Suppressor macrophage treated with lipopolysaccharide for 1 hour (primary cell): ENCODE data around the gene ACOXL.

Source experiments
- DNase-seq, 3 donors: peaks; one replicate each; pipeline ENCODE4 v3.0.0-alpha.2; 2020 to 2022

The ACOXL gene

DNA sequence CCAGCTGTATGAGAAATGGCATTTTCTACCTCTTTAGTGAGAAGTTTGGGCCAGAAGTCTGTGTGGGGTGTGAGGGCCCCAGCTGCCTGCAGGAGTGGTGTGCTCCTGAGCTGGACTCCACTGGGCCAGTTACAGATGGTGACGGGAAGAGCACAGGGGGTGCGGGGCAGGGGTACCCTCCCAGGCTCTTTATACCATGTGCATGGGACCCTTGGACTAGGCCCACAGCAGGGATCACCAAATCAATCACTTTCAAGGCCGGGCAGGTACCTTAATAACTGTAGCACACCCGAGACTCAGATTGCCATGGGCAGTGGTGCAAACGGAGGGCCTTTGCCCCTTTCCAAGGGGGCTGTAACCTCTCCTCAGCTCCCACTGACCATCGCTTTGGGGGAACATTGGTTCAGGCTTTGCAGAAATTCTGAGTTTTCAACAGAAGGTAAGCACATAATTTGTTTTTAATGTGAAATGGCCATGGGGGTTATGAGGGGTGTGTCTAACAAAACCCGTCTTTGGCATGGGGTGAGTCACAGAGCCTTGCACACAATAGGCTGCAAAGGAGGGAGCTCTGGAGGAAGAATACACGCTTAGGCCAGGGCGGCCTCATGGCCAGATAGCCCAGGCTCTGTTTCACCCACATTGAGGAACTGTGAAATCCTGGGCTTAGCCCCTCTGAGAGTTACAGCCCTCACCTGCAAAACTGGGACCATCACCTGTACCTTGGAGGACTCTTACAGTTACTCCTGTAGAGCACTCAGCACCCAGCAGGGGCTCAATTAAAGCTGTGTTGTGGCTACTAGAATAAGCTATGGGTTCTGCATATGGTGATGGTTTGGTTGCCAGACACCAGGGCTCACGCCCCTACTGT, 247.3 kb downstream of the ACOXL start:
- DNase-seq, result no peak

DNA sequence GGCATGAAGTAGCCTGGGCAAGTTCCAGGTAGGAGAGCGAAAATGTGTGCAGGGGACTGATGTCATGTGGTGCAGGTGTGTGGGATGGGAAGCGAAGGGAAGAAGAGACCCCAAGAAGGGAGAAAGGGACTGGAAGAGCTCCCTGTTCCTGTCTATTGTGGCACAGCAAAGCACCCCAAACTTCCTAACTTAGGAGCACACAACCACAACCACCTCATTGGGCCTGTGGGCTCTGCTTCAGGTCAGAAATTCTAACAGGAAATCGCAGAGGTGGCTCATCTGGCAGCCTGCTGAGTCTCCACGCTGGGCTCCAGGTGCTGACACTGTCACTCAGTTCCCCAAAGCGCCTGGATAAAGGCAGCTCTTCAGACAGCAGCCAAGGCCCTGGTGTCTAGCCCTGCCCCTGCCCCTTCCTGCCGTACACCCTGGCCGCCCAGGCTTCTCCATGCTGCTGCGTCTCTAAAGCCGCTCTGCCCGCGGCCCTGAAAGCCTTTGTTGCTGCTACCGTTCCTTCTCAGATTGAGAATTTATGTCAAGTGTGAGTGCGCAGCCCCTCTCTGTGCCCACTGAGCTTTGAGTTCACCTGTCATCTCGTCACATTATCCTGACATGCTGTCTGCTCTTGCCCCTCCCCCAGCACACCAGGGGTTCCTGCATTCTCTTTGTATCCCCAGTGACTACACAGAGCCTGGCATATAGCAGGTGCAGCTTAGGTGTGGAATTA, 248.1 kb downstream of the ACOXL start:
- DNase-seq, result no peak

- DNase-seq, result peak; percentile 45 to 75 (median 73)
These were observed 250.8 kb downstream of the ACOXL start for GRCh38 chr2:110983133-110983532.

GRCh38 chr2:110984694-110985490, 252.5 kb downstream of the ACOXL start:
- no peak for DNase-seq

DNA sequence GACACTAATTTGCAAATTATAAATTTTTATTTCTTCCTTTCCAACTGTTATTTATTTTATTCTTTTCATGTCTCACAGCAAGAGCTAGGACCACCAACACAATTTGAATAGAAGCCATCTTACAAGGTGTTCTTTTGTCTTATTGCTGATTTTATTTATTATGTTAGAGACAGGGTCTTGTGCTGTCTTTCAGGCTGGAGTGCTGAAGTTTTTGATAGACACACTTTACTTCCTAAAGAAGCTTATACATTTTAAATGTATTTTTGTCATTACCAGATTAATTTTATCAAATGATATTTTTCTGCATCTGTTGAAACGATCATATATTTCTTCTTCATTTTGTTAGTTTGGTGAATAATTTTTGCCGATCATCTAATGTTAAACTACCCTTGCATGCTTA, 258.1 kb downstream of the ACOXL start:
- DNase-seq, result no peak

- no peak for DNase-seq
These were observed 259.5 kb downstream of the ACOXL start for GRCh38 chr2:110991911-110992310.

GRCh38 chr2:110992886-110993285, 260.5 kb downstream of the ACOXL start:
- DNase-seq, result no peak

- peak; percentile 46 to 75 (median 57) for DNase-seq
These were observed 261.3 kb downstream of the ACOXL start for GRCh38 chr2:110993557-110994231.

- peak; percentile 65 to 89 (median 84) for DNase-seq
These were observed 262.0 kb downstream of the ACOXL start for GRCh38 chr2:110994250-110994961.

DNA sequence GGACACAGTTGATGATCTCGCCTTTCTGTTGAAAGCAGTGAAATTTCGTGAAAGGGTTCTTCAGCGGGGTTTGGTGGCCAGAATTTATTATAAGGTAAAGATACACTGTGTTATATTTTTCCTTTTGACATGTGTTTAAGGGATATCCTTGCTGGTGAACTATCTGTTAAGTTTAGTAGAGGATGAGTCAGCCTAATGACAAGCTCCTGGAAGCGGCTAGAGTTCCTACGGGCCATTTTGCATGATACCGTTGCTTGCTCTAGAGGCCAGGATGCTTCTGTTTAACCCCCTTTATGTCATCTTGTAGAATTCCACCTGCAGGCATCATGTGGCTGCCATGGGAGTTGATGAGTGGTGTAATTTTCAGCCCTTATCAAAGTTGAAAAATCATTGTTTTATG, 263.5 kb downstream of the ACOXL start:
- peak; percentile 33 to 55 (median 41) for DNase-seq

DNA sequence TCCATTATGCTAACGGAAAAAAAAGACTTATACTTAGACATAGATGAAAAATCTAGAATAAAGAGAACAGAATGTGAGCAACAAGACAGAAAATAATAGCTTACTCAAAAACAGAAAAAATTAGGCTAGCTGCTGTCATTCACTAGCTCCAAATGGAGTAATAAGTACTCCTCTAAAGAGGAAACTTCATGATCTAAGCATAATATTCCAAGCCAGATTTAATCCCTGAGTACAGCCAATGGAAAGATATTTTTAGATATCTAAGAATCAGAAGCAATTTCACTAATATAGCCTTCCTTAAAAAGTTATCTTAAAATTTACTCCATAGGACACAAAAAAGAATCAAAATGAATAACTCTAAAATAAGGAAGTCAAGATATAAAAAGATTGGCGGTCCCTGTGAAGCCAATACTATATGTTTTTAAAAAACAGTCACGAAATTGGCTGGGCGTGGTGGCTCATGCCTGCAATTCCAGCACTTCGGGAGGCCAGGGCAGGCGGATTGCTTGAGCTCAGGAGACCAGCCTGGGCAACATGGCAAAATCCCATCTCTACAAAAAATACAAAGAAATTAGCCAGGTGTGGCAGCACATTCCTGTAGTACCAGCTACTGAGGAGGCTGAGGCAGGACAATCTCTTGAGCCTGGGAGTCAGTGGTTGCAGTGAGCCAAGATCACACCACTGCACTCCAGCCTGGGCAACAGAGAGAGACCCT, 265.1 kb downstream of the ACOXL start:
- no peak for DNase-seq

GRCh38 chr2:110998311-110998710, 265.9 kb downstream of the ACOXL start:
- no peak for DNase-seq

- no peak for DNase-seq
These were observed 267.3 kb downstream of the ACOXL start for GRCh38 chr2:110999626-111000025.

- DNase-seq, result no peak
These were observed 272.9 kb downstream of the ACOXL start for GRCh38 chr2:111005307-111005706.

- no peak for DNase-seq
These were observed 273.4 kb downstream of the ACOXL start for GRCh38 chr2:111005821-111006220.

- DNase-seq, result no peak
These were observed 275.6 kb downstream of the ACOXL start for GRCh38 chr2:111007757-111008688.

DNA sequence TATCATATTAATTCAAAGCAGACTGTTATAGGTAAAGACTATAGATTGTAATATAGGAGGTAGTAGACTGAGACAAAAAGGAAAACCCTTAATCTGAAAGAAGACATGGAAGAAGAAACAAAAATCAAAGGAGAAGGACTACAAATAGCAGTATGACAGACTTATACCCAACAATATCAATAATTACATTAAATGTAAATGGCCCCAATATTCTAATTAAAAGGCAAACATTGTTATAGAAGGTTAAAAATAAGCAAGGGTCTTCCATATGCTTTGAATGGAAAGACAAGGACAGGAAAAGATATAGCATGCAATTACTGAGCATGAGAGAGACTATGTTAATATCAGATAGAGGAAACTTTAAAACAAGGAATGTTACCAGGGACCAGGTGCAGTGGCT, 278.8 kb downstream of the ACOXL start:
- no peak for DNase-seq

DNA sequence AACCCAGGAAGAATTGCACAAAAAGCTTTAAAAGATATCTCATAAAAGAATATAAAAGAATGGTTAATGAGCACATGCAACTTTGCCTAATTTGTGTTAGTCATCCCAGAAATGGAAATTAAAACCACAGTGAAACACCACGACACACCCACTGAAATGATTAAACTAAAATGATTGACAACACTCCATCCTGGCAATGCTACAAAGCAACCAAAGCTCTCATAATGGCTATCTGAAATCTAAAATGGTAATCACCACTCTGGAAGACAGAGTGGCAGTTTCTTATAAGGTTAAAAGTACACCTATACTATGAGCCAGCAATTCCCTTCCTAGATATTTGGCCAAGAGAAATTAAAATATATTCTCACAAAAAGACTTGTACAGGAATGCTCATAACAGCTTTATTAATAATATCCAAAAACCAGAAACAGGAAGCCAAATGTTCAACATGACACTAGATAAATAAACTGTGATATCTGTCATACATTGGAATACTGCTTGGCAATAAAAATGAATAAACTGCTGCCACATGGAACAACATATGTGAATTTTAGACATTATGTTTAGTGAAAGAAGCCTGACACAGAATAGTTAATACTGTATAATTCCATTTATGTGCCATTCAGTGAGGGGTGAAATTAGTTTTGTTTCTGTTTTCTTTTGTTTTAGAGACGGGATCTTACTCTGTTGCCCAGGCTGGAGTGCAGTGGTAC, 283.1 kb downstream of the ACOXL start:
- DNase-seq, result peak in 2 of 3 donors; percentile 46 to 53

DNA sequence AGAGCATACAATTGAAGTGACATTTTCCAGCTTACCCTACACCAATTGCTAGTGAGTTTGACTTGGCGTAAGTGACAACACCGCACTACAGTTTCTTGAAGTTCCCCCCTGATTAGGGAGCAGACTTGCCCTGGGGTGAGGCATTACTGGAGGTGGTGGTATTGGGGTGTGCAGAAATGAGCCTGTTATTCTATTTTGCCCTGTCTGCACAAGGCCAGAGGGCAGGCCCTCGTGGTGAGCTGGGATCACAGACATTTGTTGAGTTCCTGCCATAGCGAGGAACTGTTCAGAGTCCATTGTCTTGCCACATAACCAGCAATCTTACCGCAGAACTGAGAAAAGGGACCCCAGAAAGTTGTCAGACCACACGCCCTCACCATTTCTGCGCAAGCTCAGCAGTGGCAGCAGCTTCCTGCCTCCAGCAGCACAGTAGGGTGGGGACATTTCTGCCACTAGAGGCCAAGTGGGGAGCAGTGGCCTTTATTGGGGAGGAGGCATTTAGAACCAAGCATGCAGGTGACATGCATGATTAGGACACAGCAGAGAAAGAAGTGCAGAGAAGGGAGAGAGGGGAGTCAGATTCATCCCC, 284.8 kb downstream of the ACOXL start:
- no peak for DNase-seq
